Psoas muscle (tissue), 8 donors: ENCODE measurements around the gene CD46. TPM values are rescaled to one million over a fixed set of nuclear protein-coding genes. Genes with fewer than 3 reads are reported as not detected.

Experiments
- ATAC-seq, 4 donors: fragments of 200-7000 bp; cut with Tn5 transposase; one replicate each; pipeline ENCODE4 v1.9.1; 2020; ENCODE audit warnings: moderate library complexity in 3 of 4, mild to moderate bottlenecking in 2 of 4
- DNase-seq, 2 donors: peaks; one replicate each; pipeline ENCODE4 v3.0.0-alpha.2; 2020
- H3K27ac ChIP-seq: fragments of 200-600 bp; one replicate; pipeline ENCODE4 v1.8.0; 2022
- H3K27me3 ChIP-seq, 3 donors: fragments of 200-600 bp in 1 of 3; one replicate each; pipeline versions ENCODE4 v1.6.1 to v1.8.0; 2013 to 2022; ENCODE audit warnings: low read length in 2 of 3, mild to moderate bottlenecking in 2 of 3, moderate library complexity in 1 of 3; ENCODE audit not compliant: insufficient read depth in 3 of 3
- H3K36me3 ChIP-seq, 2 donors: fragments of 200-600 bp in 1 of 2; one replicate each; pipeline versions ENCODE4 v1.6.1 to v1.8.0; 2013 to 2022; ENCODE audit warnings: low read depth in 1 of 2, mild to moderate bottlenecking in 1 of 2, moderate library complexity in 1 of 2; ENCODE audit not compliant: insufficient read depth in 1 of 2
- H3K4me1 ChIP-seq: fragments of 200-600 bp; one replicate; pipeline ENCODE4 v1.8.0; 2022
- H3K4me3 ChIP-seq: fragments of 200-600 bp; one replicate; pipeline ENCODE4 v1.8.0; 2022; ENCODE audit warnings: mild to moderate bottlenecking
- H3K9me3 ChIP-seq: fragments of 200-600 bp; one replicate; pipeline ENCODE4 v1.8.0; 2022
- WGBS, 3 donors: extraction: QIAGEN DNeasy Blood & Tissue Kit; methylation state at CpG; one replicate each; pipeline versions ENCODE4 v1.1.6 to v1.1.7; 2013; 5-methylcytosine and 5-hydroxymethylcytosine counted together
- intact Hi-C, 2 donors: fragments of 100-400 bp; cut with DNase I; formaldehyde crosslinking; loops; one replicate each; pipeline versions ENCODE4 v1.11.0 to v1.14.2; 2022
- polyA plus RNA-seq, 3 donors: library from polyadenylated mRNA; stranded (reverse); fragments of 200-250 nt; gene quantifications; one replicate each; pipeline ENCODE4 v1.2.3, GENCODE V29; 2013
- total RNA-seq, 4 donors: library from RNA; stranded (reverse); fragmentation: NEBNext Ultra II Directional in 2 of 4; extraction: Animal tissue kit (Norgen Biotek cat#: 25700) in 2 of 4; gene quantifications; one replicate each; pipeline versions ENCODE4 v1.2.1 to v1.2.4, GENCODE V29; 2021 to 2023
- TF ChIP-seq, protein P1 (sequence below): fragments of 200-600 bp; IDR thresholded peaks from one replicate; pipeline ENCODE4 v1.8.0; 2022; ENCODE audit warnings: antibody characterized with exemption
- donor health status: healthy with polysubstance abuse.
- donor health status: DM: no; HTN: no; CAD: no; lungs with moderate emphysema.
- donor health status: Bipolar disorder and iron deficiency.
- donor health status: healthy.
- donor health status: DM: yes; HTN: yes; CAD: no.
- donor health status: DM: no; HTN: no; CAD: no.
- donor health status: DM: no; HTN: no; CAD: no.
- donor health status: DM: yes; HTN: yes; CAD: no.

The CD46 gene
- total and polyA plus RNA-seq, 7 donors: 33.9 to 66.3 (median 44.1) TPM

DNA sequence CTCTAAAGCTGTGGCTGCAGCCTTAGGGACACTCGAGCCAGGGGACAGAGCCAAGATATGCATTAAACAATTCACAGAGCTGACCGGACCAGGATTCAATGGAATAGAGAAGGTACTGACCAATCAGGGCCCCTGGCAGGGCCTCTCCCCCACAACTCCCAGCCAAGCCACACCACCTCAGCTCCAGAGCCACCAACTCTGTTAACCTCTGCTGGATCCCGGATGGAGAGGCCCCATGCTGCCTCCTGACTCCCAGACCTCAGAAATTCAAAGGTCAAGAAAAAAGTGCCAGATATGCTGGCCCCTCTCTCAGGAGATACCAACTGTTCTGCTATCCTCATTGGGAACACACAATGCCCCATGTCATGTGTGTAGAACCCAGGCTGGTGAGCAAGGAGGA, 62.1 kb downstream of the CD46 start:
- no peak for ATAC-seq
- Histone ChIP-seq H3K27ac (peak overlapping the region; percentile 95), H3K4me3 (peak overlapping the region; percentile 51), H3K4me1 (peaks cover 94% of the 10 kb centered on the region), H3K36me3 (peaks cover 0 to 93% of the 10 kb centered on the region in 2 donors), H3K9me3 (no peaks in the 10 kb centered on the region), H3K27me3 (no peaks in the 10 kb centered on the region)
- TF ChIP-seq, protein P1, sequence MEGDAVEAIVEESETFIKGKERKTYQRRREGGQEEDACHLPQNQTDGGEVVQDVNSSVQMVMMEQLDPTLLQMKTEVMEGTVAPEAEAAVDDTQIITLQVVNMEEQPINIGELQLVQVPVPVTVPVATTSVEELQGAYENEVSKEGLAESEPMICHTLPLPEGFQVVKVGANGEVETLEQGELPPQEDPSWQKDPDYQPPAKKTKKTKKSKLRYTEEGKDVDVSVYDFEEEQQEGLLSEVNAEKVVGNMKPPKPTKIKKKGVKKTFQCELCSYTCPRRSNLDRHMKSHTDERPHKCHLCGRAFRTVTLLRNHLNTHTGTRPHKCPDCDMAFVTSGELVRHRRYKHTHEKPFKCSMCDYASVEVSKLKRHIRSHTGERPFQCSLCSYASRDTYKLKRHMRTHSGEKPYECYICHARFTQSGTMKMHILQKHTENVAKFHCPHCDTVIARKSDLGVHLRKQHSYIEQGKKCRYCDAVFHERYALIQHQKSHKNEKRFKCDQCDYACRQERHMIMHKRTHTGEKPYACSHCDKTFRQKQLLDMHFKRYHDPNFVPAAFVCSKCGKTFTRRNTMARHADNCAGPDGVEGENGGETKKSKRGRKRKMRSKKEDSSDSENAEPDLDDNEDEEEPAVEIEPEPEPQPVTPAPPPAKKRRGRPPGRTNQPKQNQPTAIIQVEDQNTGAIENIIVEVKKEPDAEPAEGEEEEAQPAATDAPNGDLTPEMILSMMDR: no peak
- intact Hi-C loops: no loop called here
- peak in 1 of 2 donors; percentile 49 for DNase-seq
- 27 to 49% (median 34%) methylated on average over 3 of the region's 3 CpGs for WGBS, 3 donors

DNA sequence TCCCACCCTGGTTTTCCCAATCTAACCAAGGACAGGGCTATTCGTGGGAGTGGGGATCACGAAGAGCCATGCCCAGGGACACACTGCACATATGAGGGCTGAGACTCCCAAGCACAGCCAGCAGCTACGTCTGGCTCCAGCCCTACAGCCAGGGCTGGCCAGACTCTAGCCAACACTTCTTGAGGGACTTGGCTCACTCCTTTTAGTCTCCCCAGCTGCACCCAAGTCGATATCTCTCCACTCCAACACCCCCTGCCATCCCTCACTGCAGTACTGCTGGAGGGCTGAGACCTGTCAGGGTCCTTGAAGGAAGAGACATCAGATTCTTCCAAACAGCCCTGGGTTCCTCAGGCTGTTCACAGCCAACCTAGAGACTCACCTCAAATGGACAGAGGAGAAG, 62.6 kb downstream of the CD46 start:
- WGBS, 3 donors: 10 to 50% (median 25%) methylated on average over 4 of the region's 4 CpGs
- H3K9me3 ChIP-seq: no peaks in the 10 kb centered on the region
- ATAC-seq: no peak
- DNase-seq: peak in 1 of 2 donors; percentile 48
- H3K27ac ChIP-seq: peak overlapping the region; percentile 95
- no peaks in the 10 kb centered on the region for H3K27me3 ChIP-seq
- H3K4me3 ChIP-seq: peak overlapping the region; percentile 51
- intact Hi-C loops: no loop called here
- peaks cover 94% of the 10 kb centered on the region for H3K4me1 ChIP-seq
- H3K36me3 ChIP-seq: peaks cover 0 to 93% of the 10 kb centered on the region in 2 donors
- TF ChIP-seq, protein P1: no peak

DNA sequence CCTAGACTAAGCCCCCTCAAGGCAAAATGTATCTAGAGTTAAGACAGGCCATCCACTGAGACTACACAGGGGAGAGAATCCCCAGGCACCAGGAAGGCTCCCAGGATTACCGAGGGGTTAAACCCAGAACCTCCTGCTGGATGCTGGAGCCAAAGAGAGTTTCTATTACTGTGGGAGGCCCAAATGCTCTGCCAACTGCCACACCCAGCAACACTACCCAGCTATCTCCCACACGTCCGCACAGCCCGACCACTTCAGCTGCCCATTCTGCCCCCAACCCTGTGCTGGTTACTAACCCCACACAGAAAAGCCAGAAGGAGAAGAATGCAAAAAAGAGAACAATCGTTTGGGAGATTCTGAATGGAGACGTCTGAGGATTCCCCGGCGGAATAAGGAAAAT, 63.6 kb downstream of the CD46 start:
- ATAC-seq: no peak
- no peaks in the 10 kb centered on the region for H3K27me3 ChIP-seq
- H3K27ac ChIP-seq: peak overlapping the region; percentile 95
- TF ChIP-seq, protein P1: no peak
- H3K36me3 ChIP-seq: peaks cover 0 to 93% of the 10 kb centered on the region in 2 donors
- H3K4me3 ChIP-seq: peak overlapping the region; percentile 51
- intact Hi-C loops: no loop called here
- WGBS, 3 donors: 39 to 67% (median 43%) methylated on average over 8 of the region's 8 CpGs
- peak in 1 of 2 donors; percentile 45 for DNase-seq
- no peaks in the 10 kb centered on the region for H3K9me3 ChIP-seq
- peaks cover 94% of the 10 kb centered on the region for H3K4me1 ChIP-seq

DNA sequence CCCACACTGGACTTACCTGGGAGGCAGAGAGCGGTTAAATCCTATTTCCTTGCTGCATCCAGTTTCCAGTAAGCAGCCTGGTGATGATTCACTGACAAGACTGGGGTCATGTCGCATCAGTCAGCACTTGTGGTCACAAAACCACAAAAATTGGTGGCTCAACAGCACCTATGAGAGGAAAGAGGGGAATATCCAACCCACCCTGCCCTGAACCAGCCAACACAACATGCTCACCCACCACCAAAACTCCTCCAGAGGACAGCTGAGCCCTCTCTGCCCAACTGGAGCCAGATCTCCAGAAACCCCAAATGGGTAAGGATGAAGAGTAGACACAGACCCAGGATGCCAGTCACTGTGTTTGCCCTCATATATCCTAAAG, 64.0 kb downstream of the CD46 start:
- ATAC-seq (peak in 3 of 4 donors; percentile 6 to 25 (median 20)), DNase-seq (peak in 1 of 2 donors; percentile 44)
- 76 to 83% (median 77%) methylated on average over 2 of the region's 2 CpGs for WGBS, 3 donors
- Histone ChIP-seq H3K27me3 (no peaks in the 10 kb centered on the region), H3K4me1 (peaks cover 94% of the 10 kb centered on the region), H3K9me3 (no peaks in the 10 kb centered on the region), H3K27ac (peak overlapping the region; percentile 95), H3K4me3 (peak overlapping the region; percentile 51), H3K36me3 (peaks cover 0 to 91% of the 10 kb centered on the region in 2 donors)
- TF ChIP-seq, protein P1: no peak
- intact Hi-C loops: no loop called here

DNA sequence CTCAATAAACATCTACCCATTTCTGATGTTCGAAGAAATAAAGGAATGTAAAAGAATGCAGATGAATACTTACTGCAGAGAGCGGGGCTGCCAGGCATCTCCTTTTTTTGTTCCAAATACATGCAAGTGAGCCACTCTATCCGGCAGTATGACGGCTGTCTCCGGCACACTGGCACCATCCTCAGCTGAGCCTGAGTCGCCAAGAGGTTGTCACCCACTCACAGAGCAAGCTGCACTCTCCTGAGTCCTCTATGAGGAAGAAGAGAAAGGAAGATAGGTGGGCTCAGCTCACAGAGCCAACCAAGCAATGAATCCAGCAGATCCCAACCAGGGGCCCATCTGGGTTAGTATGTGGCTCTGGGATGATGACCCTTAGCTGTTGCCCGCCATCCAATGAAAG, 65.3 kb downstream of the CD46 start:
- H3K27ac ChIP-seq: peak overlapping the region; percentile 95
- TF ChIP-seq, protein P1: no peak
- no peaks in the 10 kb centered on the region for H3K9me3 ChIP-seq
- WGBS, 3 donors: 42 to 75% (median 42%) methylated on average over 7 of the region's 7 CpGs
- intact Hi-C loops: no loop called here
- H3K27me3 ChIP-seq: no peaks in the 10 kb centered on the region
- peaks cover 0 to 81% of the 10 kb centered on the region in 2 donors for H3K36me3 ChIP-seq
- ATAC-seq (no peak), DNase-seq (peak in 1 of 2 donors; percentile 51)
- peaks cover 82% of the 10 kb centered on the region for H3K4me1 ChIP-seq
- peak overlapping the region; percentile 50 for H3K4me3 ChIP-seq
